SK-N-SH treated with all-trans-retinoic acid at 6 μM for 48 hours (cell line): ENCODE results near the gene SLC34A3.

Experiments
- ATAC-seq: fragments of 200-7000 bp; cut with Tn5 transposase; 3 replicates; pipeline ENCODE4 v1.9.1; 2020; ENCODE audit warnings: mild to moderate bottlenecking, moderate library complexity
- ARNTL ChIP-seq: fragments of 450-650 bp; formaldehyde crosslinking; IDR thresholded peaks from 2 replicates; pipeline ENCODE4 v1.5.0; 2020; ENCODE audit warnings: low read depth, mild to moderate bottlenecking, moderate library complexity, borderline replicate concordance
- BACH2 ChIP-seq: fragments of 250-450 bp; sonication (Bioruptor Pico); IDR thresholded peaks from 2 replicates; pipeline ENCODE4 v1.9.0; 2021; ENCODE audit warnings: mild to moderate bottlenecking, borderline replicate concordance
- CSDC2 ChIP-seq: fragments of 250-450 bp; sonication (Bioruptor Pico); IDR thresholded peaks from 2 replicates; pipeline ENCODE4 v1.5.0; 2020; ENCODE audit warnings: mild to moderate bottlenecking, moderate library complexity
- ESRRG ChIP-seq: fragments of 250-450 bp; sonication (Bioruptor Pico); IDR thresholded peaks from 2 replicates; pipeline ENCODE4 v1.6.1; 2021; ENCODE audit warnings: mild to moderate bottlenecking
- ISL1 ChIP-seq: fragments of 250-450 bp; sonication (Bioruptor Pico); IDR thresholded peaks from 2 replicates; pipeline ENCODE4 v2.1.2; 2022; ENCODE audit warnings: mild to moderate bottlenecking, moderate library complexity
- OSR1 ChIP-seq: fragments of 250-450 bp; sonication (Bioruptor Pico); IDR thresholded peaks from 2 replicates; pipeline ENCODE4 v1.8.0; 2022; ENCODE audit warnings: moderate library complexity, mild to moderate bottlenecking, inconsistent platforms
- PPARA ChIP-seq: fragments of 250-450 bp; sonication (Bioruptor Pico); IDR thresholded peaks from 2 replicates; pipeline ENCODE4 v1.5.0; 2020; ENCODE audit warnings: mild to moderate bottlenecking, borderline replicate concordance
- RARB ChIP-seq: fragments of 250-450 bp; sonication (Bioruptor Pico); IDR thresholded peaks from 2 replicates; pipeline ENCODE4 v1.8.0; 2021; ENCODE audit warnings: mild to moderate bottlenecking, moderate library complexity
- SNAI2 ChIP-seq: fragments of 250-450 bp; sonication (Bioruptor Pico); IDR thresholded peaks from 2 replicates; pipeline ENCODE4 v1.5.0; 2020; ENCODE audit warnings: mild to moderate bottlenecking, moderate library complexity
- TCF4 ChIP-seq: fragments of 250-450 bp; sonication (Bioruptor Pico); IDR thresholded peaks from 2 replicates; pipeline ENCODE4 v1.8.0; 2021; ENCODE audit warnings: mild to moderate bottlenecking, moderate library complexity, borderline replicate concordance
- TOX ChIP-seq: fragments of 250-450 bp; sonication (Bioruptor Pico); IDR thresholded peaks from 2 replicates; pipeline ENCODE4 v1.8.0; 2021; ENCODE audit warnings: mild to moderate bottlenecking, moderate library complexity, borderline replicate concordance
- ZFP3 ChIP-seq: fragments of 250-450 bp; sonication (Bioruptor Pico); IDR thresholded peaks from 2 replicates; pipeline ENCODE4 v1.5.0; 2020; ENCODE audit warnings: mild to moderate bottlenecking, moderate library complexity
- ZFP30 ChIP-seq: fragments of 450-650 bp; formaldehyde crosslinking; IDR thresholded peaks from 2 replicates; pipeline ENCODE4 v1.5.0; 2022; ENCODE audit warnings: mild to moderate bottlenecking, moderate library complexity
- ZNF565 ChIP-seq: fragments of 450-650 bp; formaldehyde crosslinking; conservative IDR thresholded peaks from 2 replicates; pipeline ENCODE4 v1.5.0; 2020; ENCODE audit warnings: low read depth, mild to moderate bottlenecking, moderate library complexity
- ZNF8 ChIP-seq: fragments of 450-650 bp; formaldehyde crosslinking; IDR thresholded peaks from 2 replicates; pipeline ENCODE4 v1.5.0; 2020; ENCODE audit warnings: mild to moderate bottlenecking, moderate library complexity
- TF ChIP-seq, protein P1 (sequence below): fragments of 250-450 bp; sonication (Bioruptor Pico); IDR thresholded peaks from 2 replicates; pipeline ENCODE4 v1.5.1; 2021; ENCODE audit warnings: mild to moderate bottlenecking, moderate library complexity
- TF ChIP-seq, protein P2 (sequence below): fragments of 250-450 bp; sonication (Bioruptor Pico); IDR thresholded peaks from 2 replicates; pipeline ENCODE4 v1.8.0; 2021; ENCODE audit warnings: low read depth, mild to moderate bottlenecking, moderate library complexity, borderline replicate concordance
- TF ChIP-seq, protein P3 (sequence below): fragments of 250-450 bp; sonication (Bioruptor Pico); IDR thresholded peaks from 2 replicates; pipeline ENCODE4 v1.8.0; 2020; ENCODE audit warnings: mild to moderate bottlenecking, moderate library complexity, borderline replicate concordance
- TF ChIP-seq, protein P4 (sequence below): fragments of 250-450 bp; sonication (Bioruptor Pico); IDR thresholded peaks from 2 replicates; pipeline ENCODE4 v1.5.1; 2020; ENCODE audit warnings: low read depth, mild to moderate bottlenecking, moderate library complexity

Gene SLC34A3

DNA sequence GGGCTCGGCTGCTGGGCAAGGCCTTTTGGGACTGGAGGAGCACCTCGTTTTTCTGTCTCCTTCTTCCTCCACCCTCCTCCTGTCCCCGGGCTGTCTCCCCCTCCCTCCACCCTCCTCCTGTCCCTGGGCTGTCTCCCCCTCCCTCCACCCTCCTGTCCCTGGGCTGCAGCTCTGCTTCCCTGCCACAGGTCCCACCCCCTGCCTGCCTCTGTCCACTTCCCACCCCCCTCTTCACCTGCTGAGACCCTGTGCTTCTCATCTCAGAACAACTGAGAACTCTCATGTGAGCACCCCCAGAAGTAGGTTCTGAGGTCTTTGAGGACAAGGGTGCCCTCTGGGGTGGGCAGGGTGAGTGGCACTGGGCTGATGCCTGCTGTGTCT, 41.0 kb downstream of the SLC34A3 start:
- no peak for TF ChIP-seq TCF4
- no peak for TF ChIP-seq CSDC2 (CRISPR knock-in tag)
- TF ChIP-seq, protein P1, sequence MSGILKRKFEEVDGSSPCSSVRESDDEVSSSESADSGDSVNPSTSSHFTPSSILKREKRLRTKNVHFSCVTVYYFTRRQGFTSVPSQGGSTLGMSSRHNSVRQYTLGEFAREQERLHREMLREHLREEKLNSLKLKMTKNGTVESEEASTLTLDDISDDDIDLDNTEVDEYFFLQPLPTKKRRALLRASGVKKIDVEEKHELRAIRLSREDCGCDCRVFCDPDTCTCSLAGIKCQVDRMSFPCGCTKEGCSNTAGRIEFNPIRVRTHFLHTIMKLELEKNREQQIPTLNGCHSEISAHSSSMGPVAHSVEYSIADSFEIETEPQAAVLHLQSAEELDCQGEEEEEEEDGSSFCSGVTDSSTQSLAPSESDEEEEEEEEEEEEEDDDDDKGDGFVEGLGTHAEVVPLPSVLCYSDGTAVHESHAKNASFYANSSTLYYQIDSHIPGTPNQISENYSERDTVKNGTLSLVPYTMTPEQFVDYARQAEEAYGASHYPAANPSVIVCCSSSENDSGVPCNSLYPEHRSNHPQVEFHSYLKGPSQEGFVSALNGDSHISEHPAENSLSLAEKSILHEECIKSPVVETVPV (CRISPR knock-in tag), result no peak
- TF ChIP-seq SNAI2 (CRISPR knock-in tag), result no peak
- TF ChIP-seq RARB, result no peak
- TF ChIP-seq, protein P2, sequence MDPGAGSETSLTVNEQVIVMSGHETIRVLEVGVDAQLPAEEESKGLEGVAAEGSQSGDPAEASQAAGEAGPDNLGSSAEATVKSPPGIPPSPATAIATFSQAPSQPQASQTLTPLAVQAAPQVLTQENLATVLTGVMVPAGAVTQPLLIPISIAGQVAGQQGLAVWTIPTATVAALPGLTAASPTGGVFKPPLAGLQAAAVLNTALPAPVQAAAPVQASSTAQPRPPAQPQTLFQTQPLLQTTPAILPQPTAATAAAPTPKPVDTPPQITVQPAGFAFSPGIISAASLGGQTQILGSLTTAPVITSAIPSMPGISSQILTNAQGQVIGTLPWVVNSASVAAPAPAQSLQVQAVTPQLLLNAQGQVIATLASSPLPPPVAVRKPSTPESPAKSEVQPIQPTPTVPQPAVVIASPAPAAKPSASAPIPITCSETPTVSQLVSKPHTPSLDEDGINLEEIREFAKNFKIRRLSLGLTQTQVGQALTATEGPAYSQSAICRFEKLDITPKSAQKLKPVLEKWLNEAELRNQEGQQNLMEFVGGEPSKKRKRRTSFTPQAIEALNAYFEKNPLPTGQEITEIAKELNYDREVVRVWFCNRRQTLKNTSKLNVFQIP (CRISPR knock-in tag), result no peak
- TF ChIP-seq, protein P3, sequence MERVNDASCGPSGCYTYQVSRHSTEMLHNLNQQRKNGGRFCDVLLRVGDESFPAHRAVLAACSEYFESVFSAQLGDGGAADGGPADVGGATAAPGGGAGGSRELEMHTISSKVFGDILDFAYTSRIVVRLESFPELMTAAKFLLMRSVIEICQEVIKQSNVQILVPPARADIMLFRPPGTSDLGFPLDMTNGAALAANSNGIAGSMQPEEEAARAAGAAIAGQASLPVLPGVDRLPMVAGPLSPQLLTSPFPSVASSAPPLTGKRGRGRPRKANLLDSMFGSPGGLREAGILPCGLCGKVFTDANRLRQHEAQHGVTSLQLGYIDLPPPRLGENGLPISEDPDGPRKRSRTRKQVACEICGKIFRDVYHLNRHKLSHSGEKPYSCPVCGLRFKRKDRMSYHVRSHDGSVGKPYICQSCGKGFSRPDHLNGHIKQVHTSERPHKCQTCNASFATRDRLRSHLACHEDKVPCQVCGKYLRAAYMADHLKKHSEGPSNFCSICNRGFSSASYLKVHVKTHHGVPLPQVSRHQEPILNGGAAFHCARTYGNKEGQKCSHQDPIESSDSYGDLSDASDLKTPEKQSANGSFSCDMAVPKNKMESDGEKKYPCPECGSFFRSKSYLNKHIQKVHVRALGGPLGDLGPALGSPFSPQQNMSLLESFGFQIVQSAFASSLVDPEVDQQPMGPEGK, result no peak
- no peak for TF ChIP-seq BACH2 (CRISPR knock-in tag)
- TF ChIP-seq ARNTL (CRISPR knock-in tag), result no peak
- TF ChIP-seq PPARA (CRISPR knock-in tag), result no peak
- no peak for TF ChIP-seq ZNF8 (CRISPR knock-in tag)
- no peak for TF ChIP-seq ZFP3 (CRISPR knock-in tag)
- TF ChIP-seq ISL1 (CRISPR knock-in tag), result no peak
- no peak for TF ChIP-seq ZNF565
- TF ChIP-seq ESRRG (CRISPR knock-in tag), result no peak
- TF ChIP-seq TOX (CRISPR knock-in tag), result no peak
- TF ChIP-seq, protein P4, sequence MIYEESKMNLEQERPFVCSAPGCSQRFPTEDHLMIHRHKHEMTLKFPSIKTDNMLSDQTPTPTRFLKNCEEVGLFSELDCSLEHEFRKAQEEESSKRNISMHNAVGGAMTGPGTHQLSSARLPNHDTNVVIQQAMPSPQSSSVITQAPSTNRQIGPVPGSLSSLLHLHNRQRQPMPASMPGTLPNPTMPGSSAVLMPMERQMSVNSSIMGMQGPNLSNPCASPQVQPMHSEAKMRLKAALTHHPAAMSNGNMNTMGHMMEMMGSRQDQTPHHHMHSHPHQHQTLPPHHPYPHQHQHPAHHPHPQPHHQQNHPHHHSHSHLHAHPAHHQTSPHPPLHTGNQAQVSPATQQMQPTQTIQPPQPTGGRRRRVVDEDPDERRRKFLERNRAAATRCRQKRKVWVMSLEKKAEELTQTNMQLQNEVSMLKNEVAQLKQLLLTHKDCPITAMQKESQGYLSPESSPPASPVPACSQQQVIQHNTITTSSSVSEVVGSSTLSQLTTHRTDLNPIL (CRISPR knock-in tag), result no peak
- no peak for ATAC-seq

DNA sequence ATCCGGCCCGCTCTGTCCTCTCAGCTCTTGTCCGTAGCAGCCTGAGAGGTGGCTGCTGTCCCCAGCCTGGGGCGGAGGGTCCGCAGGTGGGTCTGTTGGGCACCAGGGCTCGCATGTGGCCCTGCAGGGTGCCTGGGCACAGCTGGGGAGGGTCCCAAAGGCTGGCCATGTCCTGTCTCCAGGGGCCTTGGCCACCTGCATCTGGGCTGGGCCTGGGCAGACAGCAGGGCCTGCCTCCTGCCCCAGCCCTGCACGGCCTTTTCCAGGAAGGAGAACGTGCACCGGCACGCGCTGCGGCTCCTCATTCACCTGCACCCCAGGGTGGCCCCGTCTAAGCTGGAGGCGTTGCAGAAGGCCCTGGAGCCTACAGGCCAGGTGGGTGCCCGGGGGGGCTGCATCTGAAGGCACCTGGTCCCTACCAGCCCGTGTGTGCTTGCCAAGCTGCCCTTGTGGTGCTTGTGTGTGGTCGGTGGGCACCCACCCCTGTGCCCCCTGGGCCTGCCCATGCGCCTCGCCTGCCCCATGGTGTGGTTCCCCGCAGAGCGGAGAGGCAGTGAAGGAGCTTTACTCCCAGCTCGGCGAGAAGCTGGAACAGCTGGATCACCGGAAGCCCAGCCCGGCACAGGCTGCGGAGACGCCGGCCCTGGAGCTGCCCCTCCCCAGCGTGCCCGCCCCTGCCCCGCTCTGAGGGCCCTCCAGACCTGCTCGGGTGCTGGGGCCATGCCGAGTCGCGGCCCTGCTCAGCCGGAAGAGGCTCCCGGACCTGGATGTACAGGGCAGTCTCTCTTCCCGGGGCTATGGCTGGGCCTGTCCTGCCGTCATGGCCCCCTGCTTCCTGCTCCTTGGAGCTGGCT, 41.8 kb downstream of the SLC34A3 start:
- TF ChIP-seq ESRRG (CRISPR knock-in tag) (no peak), ZNF8 (CRISPR knock-in tag) (no peak), ZFP30 (CRISPR knock-in tag) (no peak), ZFP3 (CRISPR knock-in tag) (no peak), RARB (no peak)
- TF ChIP-seq, protein P2 (CRISPR knock-in tag), result no peak
- no peak for ATAC-seq

DNA sequence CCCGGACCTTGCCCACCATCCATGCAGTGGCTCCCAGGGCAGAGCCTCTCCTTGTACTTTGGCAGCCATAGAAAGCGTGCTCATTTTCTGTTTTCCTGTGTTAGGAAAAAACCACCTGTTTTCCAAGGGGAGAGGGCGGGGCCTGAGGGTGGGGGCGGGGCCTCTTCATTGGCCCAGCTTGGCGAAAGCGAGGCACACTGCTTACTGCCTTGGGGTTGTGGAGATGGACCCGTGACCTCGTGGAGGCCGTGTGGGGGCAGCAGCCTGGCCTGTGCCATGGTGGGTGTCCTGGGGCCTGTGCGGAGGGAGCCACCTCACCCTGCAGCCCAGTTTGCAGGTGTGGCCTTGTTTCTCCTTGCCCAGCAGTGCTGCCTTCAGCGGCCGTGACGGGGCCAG, 42.4 kb downstream of the SLC34A3 start:
- no peak for ATAC-seq
- TF ChIP-seq, protein P2 (CRISPR knock-in tag), result no peak
- TF ChIP-seq OSR1 (no peak), RARB (no peak), CSDC2 (CRISPR knock-in tag) (no peak), ISL1 (CRISPR knock-in tag) (no peak), TOX (CRISPR knock-in tag) (no peak), SNAI2 (CRISPR knock-in tag) (no peak), ZFP3 (CRISPR knock-in tag) (no peak), ZNF8 (CRISPR knock-in tag) (no peak)
- TF ChIP-seq, protein P3, result no peak
- TF ChIP-seq, protein P4 (CRISPR knock-in tag), result no peak
